PC-3 (cell line): ENCODE results near the gene FUT7. TPM values are rescaled to one million over a fixed set of nuclear protein-coding genes. Genes with fewer than 3 reads are reported as not detected.
A peak's percentile ranks its signal among the peaks of the same experiment; 100 is the strongest.

Experiments
- ATAC-seq: fragments of 200-7000 bp; cut with Tn5 transposase; 2 replicates; pipeline ENCODE4 v1.9.1; 2020; ENCODE audit warnings: mild to moderate bottlenecking, moderate library complexity
- BruUV-seq: library from RNA; stranded (reverse); fragments of 400-500 nt; replicated peaks from 2 replicates; lab custom pipeline; 2021; lab: Mats Ljungman, UMichigan
- CTCF ChIA-PET: fragments of 300-600 bp; sonication (Branson Sonifier 250); formaldehyde crosslinking; loops from one replicate; lab custom pipeline; 2022; ENCODE audit warnings: antibody characterized with exemption; lab: Charles Lee
- POLR2A ChIA-PET: fragments of 300-600 bp; sonication (Branson Sonifier 250); formaldehyde crosslinking; loops from one replicate; lab custom pipeline; 2022; ENCODE audit warnings: antibody characterized with exemption; ENCODE audit not compliant: unreplicated experiment; lab: Charles Lee
- DNase-seq: peaks from one replicate; pipeline ENCODE4 v3.0.0-alpha.2; 2015
- H2AFZ ChIP-seq: fragments of 300-600 bp; sonication (generic); 2 replicates; pipeline ENCODE4 v1.6.0; 2016; ENCODE audit warnings: antibody characterized with exemption, low read length
- H3F3A ChIP-seq: fragments of 300-600 bp; sonication (generic); one replicate; pipeline ENCODE4 v1.6.0; 2017; ENCODE audit warnings: antibody characterized with exemption, low read length, control low read depth, mild to moderate bottlenecking; ENCODE audit not compliant: unreplicated experiment
- H3K27ac ChIP-seq: fragments of 300-600 bp; sonication (generic); 2 replicates; pipeline ENCODE4 v1.5.1; 2016; ENCODE audit warnings: mild to moderate bottlenecking, low read length
- H3K27me3 ChIP-seq: fragments of 300-600 bp; sonication (generic); 2 replicates; pipeline ENCODE4 v1.6.1; 2016; ENCODE audit warnings: low read length, mixed read lengths
- H3K36me3 ChIP-seq: fragments of 300-600 bp; sonication (generic); 2 replicates; pipeline ENCODE4 v1.6.1; 2016; ENCODE audit warnings: low read depth, mixed run types, low read length, mixed read lengths
- H3K4me1 ChIP-seq: fragments of 300-600 bp; sonication (generic); 2 replicates; pipeline ENCODE4 v1.5.1; 2016; ENCODE audit warnings: low read length; ENCODE audit not compliant: insufficient read depth
- H3K4me2 ChIP-seq: fragments of 300-600 bp; sonication (generic); 2 replicates; pipeline ENCODE4 v1.6.0; 2016; ENCODE audit warnings: low read length
- H3K4me3 ChIP-seq: fragments of 300-600 bp; sonication (generic); 2 replicates; pipeline ENCODE4 v1.5.1; 2016; ENCODE audit warnings: mild to moderate bottlenecking, low read length, mixed read lengths
- H3K79me2 ChIP-seq: fragments of 300-600 bp; sonication (generic); 2 replicates; pipeline ENCODE4 v1.6.1; 2017; ENCODE audit warnings: low read length, mixed read lengths
- H3K9ac ChIP-seq: fragments of 300-600 bp; sonication (generic); 2 replicates; pipeline ENCODE4 v1.6.0; 2016; ENCODE audit warnings: mild to moderate bottlenecking, low read length
- H3K9me2 ChIP-seq: fragments of 300-600 bp; sonication (generic); replicated peaks from 2 replicates; pipeline ENCODE4 v1.6.1; 2016; ENCODE audit warnings: mixed run types, low read length, mixed read lengths
- H3K9me3 ChIP-seq: fragments of 300-600 bp; sonication (generic); 2 replicates; pipeline ENCODE4 v1.6.1; 2016; ENCODE audit warnings: low read length, mixed read lengths
- H4K20me1 ChIP-seq: fragments of 300-600 bp; sonication (generic); 2 replicates; pipeline ENCODE4 v1.6.1; 2016; ENCODE audit warnings: low read length, mixed read lengths
- CTCF ChIP-seq: fragments of 300-600 bp; sonication (generic); conservative IDR thresholded peaks from 2 replicates; pipeline ENCODE4 v1.5.1; 2017; ENCODE audit warnings: antibody characterized with exemption, low read depth, mild to moderate bottlenecking, low read length
- EZH2 ChIP-seq: fragments of 300-600 bp; sonication (generic); IDR thresholded peaks from one replicate; pipeline ENCODE4 v1.6.1; 2017; ENCODE audit warnings: antibody characterized with exemption, mild to moderate bottlenecking, low read length; ENCODE audit not compliant: unreplicated experiment
- EZH2phosphoT487 ChIP-seq: fragments of 300-600 bp; sonication (generic); IDR thresholded peaks from 2 replicates; pipeline ENCODE4 v1.6.1; 2018; ENCODE audit warnings: mild to moderate bottlenecking, antibody characterized with exemption, low read length, borderline replicate concordance
- intact Hi-C: fragments of 100-400 bp; cut with micrococcal nuclease; formaldehyde crosslinking; loops from 2 replicates; pipeline ENCODE4 v1.9.0; 2023
- total RNA-seq: library from RNA; depleted of rRNA; stranded (reverse); fragments of >200 nt; gene quantifications from 2 replicates; pipeline ENCODE4 v1.2.3, GENCODE V29; 2014

Gene FUT7
- total RNA-seq, 1 experiment from 2014 or later: not detected

- no peak overlapping the region for H3K27ac ChIP-seq
- CTCF ChIA-PET: interaction anchor here (0.6 to 1.0 kb wide), 2 partner anchors 13 to 18 kb away, joined by 3 to 4 read pairs; no protein-coding TSS in a partner anchor
- H3K4me2 ChIP-seq: peak overlapping the region; percentile 92
- no peaks in the 10 kb centered on the region for H3K9me3 ChIP-seq
- intact Hi-C loops: no loop called here
- no TSS peak for BruUV-seq
- peak overlapping the region; percentile 67 for H3K4me3 ChIP-seq
- H3F3A ChIP-seq: no peaks in the 10 kb centered on the region
- no peak overlapping the region for H3K9ac ChIP-seq
- H4K20me1 ChIP-seq: no peaks in the 10 kb centered on the region
- TF ChIP-seq EZH2phosphoT487: no peak
- TF ChIP-seq EZH2: no peak
- H3K36me3 ChIP-seq: no peaks in the 10 kb centered on the region
- peak; percentile 10 for ATAC-seq
- DNase-seq: no peak
- H2AFZ ChIP-seq: peak overlapping the region; percentile 48; the same call in 1 of the 2 replicates
- no peaks in the 10 kb centered on the region for H3K79me2 ChIP-seq
- POLR2A ChIA-PET: no interaction called here
- H3K27me3 ChIP-seq: no peaks in the 10 kb centered on the region
- H3K4me1 ChIP-seq: peaks cover 24% of the 10 kb centered on the region
- H3K9me2 ChIP-seq: no peaks in the 10 kb centered on the region
Measured at GRCh38 chr9:137052998-137053943, 21.4 kb upstream of the FUT7 start.

- no peaks in the 10 kb centered on the region for H3K27me3 ChIP-seq
- TF ChIP-seq CTCF: no peak
- no peak for TF ChIP-seq EZH2
- TF ChIP-seq EZH2phosphoT487: no peak
Measured at GRCh38 chr9:137052293-137052692, 20.4 kb upstream of the FUT7 start.

GRCh38 chr9:137051145-137051724 lies 19.3 kb upstream of the FUT7 start:
- Histone ChIP-seq H3K9ac (no peak overlapping the region), H4K20me1 (no peaks in the 10 kb centered on the region), H3K4me2 (no peak overlapping the region), H3K4me3 (no peak overlapping the region), H2AFZ (no peak overlapping the region), H3K36me3 (no peaks in the 10 kb centered on the region), H3K79me2 (no peaks in the 10 kb centered on the region), H3K9me2 (no peaks in the 10 kb centered on the region), H3F3A (no peaks in the 10 kb centered on the region), H3K4me1 (peaks cover 15% of the 10 kb centered on the region), H3K27ac (no peak overlapping the region), H3K9me3 (no peaks in the 10 kb centered on the region), H3K27me3 (no peaks in the 10 kb centered on the region)
- POLR2A ChIA-PET: no interaction called here
- no TSS peak for BruUV-seq
- ATAC-seq (no peak), DNase-seq (no peak)
- intact Hi-C loops: no loop called here
- CTCF ChIA-PET: no interaction called here
- TF ChIP-seq CTCF: no peak

More at GRCh38 chr9:137052293-137052692, 20.4 kb upstream of the FUT7 start:
- BruUV-seq: no TSS peak
- peaks cover 20% of the 10 kb centered on the region for H3K4me1 ChIP-seq
- intact Hi-C loops: no loop called here
- no peak overlapping the region for H3K27ac ChIP-seq
- ChIA-PET POLR2A (no interaction called here), CTCF (interaction anchor here (0.6 to 1.0 kb wide), 2 partner anchors 14 to 17 kb away, joined by 3 to 4 read pairs; no protein-coding TSS in a partner anchor)
- no peaks in the 10 kb centered on the region for H3K9me2 ChIP-seq
- no peaks in the 10 kb centered on the region for H3K9me3 ChIP-seq
- no peaks in the 10 kb centered on the region for H3K36me3 ChIP-seq
- H2AFZ ChIP-seq: no peak overlapping the region
- H3K9ac ChIP-seq: no peak overlapping the region
- no peak overlapping the region for H3K4me2 ChIP-seq
- no peaks in the 10 kb centered on the region for H3K79me2 ChIP-seq
- no peak overlapping the region for H3K4me3 ChIP-seq
- no peak for ATAC-seq
- no peaks in the 10 kb centered on the region for H4K20me1 ChIP-seq
- no peaks in the 10 kb centered on the region for H3F3A ChIP-seq
- DNase-seq: no peak
